ENCODE data around the gene GUCY1A2.

- TF ChIP-seq CTCF (IDR thresholded peaks at IDR 0.05; ENCODE audit: insufficient read depth, low read depth, low read length) (no peak), EZH2 (IDR thresholded peaks at IDR 0.05; ENCODE audit: insufficient read depth, low read length) (no peak)
Measured at GRCh38 chr11:106914409-106914808, 103.9 kb downstream of the GUCY1A2 start.

Data from astrocyte (in vitro differentiated cells and primary cell).